BLaER1 (cell line): ENCODE results near the gene DZANK1.
"Not testable (repeated sequence)": the region's sequence is repeated elsewhere in the genome, so short reads cannot be mapped to it uniquely, and the experiment has no call there.

ENCODE experiments used
- H3K27ac ChIP-seq: shearing (Covaris generic); formaldehyde crosslinking; 2 replicates; pipeline ENCODE4 v1.8.1; 2022
- H3K27me3 ChIP-seq: shearing (Covaris generic); formaldehyde crosslinking; 2 replicates; pipeline ENCODE4 v1.8.1; 2022
- H3K36me3 ChIP-seq: shearing (Covaris generic); formaldehyde crosslinking; 2 replicates; pipeline ENCODE4 v1.8.1; 2022
- H3K4me1 ChIP-seq: shearing (Covaris generic); formaldehyde crosslinking; 2 replicates; pipeline ENCODE4 v1.8.1; 2022
- H3K4me2 ChIP-seq: shearing (Covaris generic); formaldehyde crosslinking; 2 replicates; pipeline ENCODE4 v1.8.1; 2022
- H3K4me3 ChIP-seq: shearing (Covaris generic); formaldehyde crosslinking; 2 replicates; pipeline ENCODE4 v1.8.1; 2022
- H3K9ac ChIP-seq: shearing (Covaris generic); formaldehyde crosslinking; 2 replicates; pipeline ENCODE4 v1.8.1; 2022
- H3K9me3 ChIP-seq: shearing (Covaris generic); formaldehyde crosslinking; 2 replicates; pipeline ENCODE4 v1.8.1; 2022
- H4K20me1 ChIP-seq: shearing (Covaris generic); formaldehyde crosslinking; 2 replicates; pipeline ENCODE4 v1.8.1; 2022
- Cebpa-rat ChIP-seq: shearing (Covaris generic); IDR thresholded peaks from 2 replicates; pipeline ENCODE4 v1.8.1; 2022

The DZANK1 gene

GRCh38 chr20:18412221-18412901 is 54.5 kb downstream of the DZANK1 start:
- H3K9ac ChIP-seq = no peak overlapping the region
- H3K27ac ChIP-seq = no peak overlapping the region
- no peak for TF ChIP-seq Cebpa-rat
- H3K9me3 ChIP-seq = no peaks in the 10 kb centered on the region
- H3K36me3 ChIP-seq = no peaks in the 10 kb centered on the region
- no peaks in the 10 kb centered on the region for H4K20me1 ChIP-seq
- no peak overlapping the region for H3K4me3 ChIP-seq
- H3K4me2 ChIP-seq = no peak overlapping the region
- no peaks in the 10 kb centered on the region; the same call in 1 of the 2 replicates for H3K4me1 ChIP-seq
- H3K27me3 ChIP-seq = no peaks in the 10 kb centered on the region

GRCh38 chr20:18405826-18406225 is 61.0 kb downstream of the DZANK1 start:
- no peaks in the 10 kb centered on the region for H3K36me3 ChIP-seq
- H3K27me3 ChIP-seq = no peaks in the 10 kb centered on the region
- H3K4me3 ChIP-seq = no peak overlapping the region
- H3K9ac ChIP-seq = no peak overlapping the region
- peaks cover 6% of the 10 kb centered on the region for H3K4me1 ChIP-seq
- H3K9me3 ChIP-seq = peaks cover 11% of the 10 kb centered on the region; the same call in 1 of the 2 replicates
- H3K4me2 ChIP-seq = no peak overlapping the region
- no peaks in the 10 kb centered on the region for H4K20me1 ChIP-seq
- H3K27ac ChIP-seq = no peak overlapping the region
- TF ChIP-seq Cebpa-rat = no peak

- no peak for TF ChIP-seq Cebpa-rat
- H3K4me2 ChIP-seq = no peak overlapping the region
- no peak overlapping the region for H3K9ac ChIP-seq
- H3K27ac ChIP-seq = no peak overlapping the region
- no peaks in the 10 kb centered on the region for H3K36me3 ChIP-seq
- H4K20me1 ChIP-seq = no peaks in the 10 kb centered on the region
- H3K4me1 ChIP-seq = peaks cover 6% of the 10 kb centered on the region
- no peak overlapping the region for H3K4me3 ChIP-seq
- peaks cover 11% of the 10 kb centered on the region; the same call in 1 of the 2 replicates for H3K9me3 ChIP-seq
- no peaks in the 10 kb centered on the region for H3K27me3 ChIP-seq
Measured at GRCh38 chr20:18404172-18404571, 62.7 kb downstream of the DZANK1 start.

- H3K9ac ChIP-seq = no peak overlapping the region
- H3K4me2 ChIP-seq = no peak overlapping the region
- peaks cover 11% of the 10 kb centered on the region; the same call in 1 of the 2 replicates for H3K9me3 ChIP-seq
- H3K27ac ChIP-seq = no peak overlapping the region
- no peak overlapping the region for H3K4me3 ChIP-seq
- H4K20me1 ChIP-seq = no peaks in the 10 kb centered on the region
- TF ChIP-seq Cebpa-rat = no peak
- H3K4me1 ChIP-seq = peaks cover 6% of the 10 kb centered on the region
- H3K36me3 ChIP-seq = no peaks in the 10 kb centered on the region
- H3K27me3 ChIP-seq = no peaks in the 10 kb centered on the region
Measured at GRCh38 chr20:18403269-18403668, 63.6 kb downstream of the DZANK1 start.

- no peak overlapping the region for H3K4me2 ChIP-seq
- no peak overlapping the region for H3K27ac ChIP-seq
- H3K36me3 ChIP-seq = peaks cover 5% of the 10 kb centered on the region; the same call in 1 of the 2 replicates
- H3K4me1 ChIP-seq = peaks cover 6% of the 10 kb centered on the region
- TF ChIP-seq Cebpa-rat = no peak
- no peak overlapping the region for H3K9ac ChIP-seq
- no peaks in the 10 kb centered on the region for H4K20me1 ChIP-seq
- H3K4me3 ChIP-seq = no peak overlapping the region
- H3K27me3 ChIP-seq = no peaks in the 10 kb centered on the region
- peaks cover 11% of the 10 kb centered on the region; the same call in 1 of the 2 replicates for H3K9me3 ChIP-seq
Measured at GRCh38 chr20:18401305-18401704, 65.5 kb downstream of the DZANK1 start.

- Histone ChIP-seq H3K4me3 (no peak overlapping the region), H3K4me1 (peaks cover 6% of the 10 kb centered on the region), H3K4me2 (no peak overlapping the region), H3K27ac (no peak overlapping the region), H3K9ac (no peak overlapping the region), H3K9me3 (peaks cover 11% of the 10 kb centered on the region; the same call in 1 of the 2 replicates), H3K27me3 (no peaks in the 10 kb centered on the region), H3K36me3 (peaks cover 5% of the 10 kb centered on the region; the same call in 1 of the 2 replicates), H4K20me1 (no peaks in the 10 kb centered on the region)
- no peak for TF ChIP-seq Cebpa-rat
Measured at GRCh38 chr20:18400460-18400859, 66.4 kb downstream of the DZANK1 start.

- H3K27me3 ChIP-seq, H3K27ac ChIP-seq, H3K36me3 ChIP-seq, H3K9ac ChIP-seq, H3K4me1 ChIP-seq, H4K20me1 ChIP-seq, H3K9me3 ChIP-seq, H3K4me2 ChIP-seq, H3K4me3 ChIP-seq: not testable (repeated sequence)
Measured at GRCh38 chr20:18398713-18399112, 68.1 kb downstream of the DZANK1 start.

- H3K4me1 ChIP-seq = no peaks in the 10 kb centered on the region
- H3K27ac ChIP-seq = no peak overlapping the region
- 0 out of 2 replicates have a peak, but pooled peaks cover under 1% of the 10 kb centered on the region for H3K9me3 ChIP-seq
- no peaks in the 10 kb centered on the region for H4K20me1 ChIP-seq
- H3K27me3 ChIP-seq = no peaks in the 10 kb centered on the region
- no peak overlapping the region for H3K9ac ChIP-seq
- H3K36me3 ChIP-seq = peaks cover 5% of the 10 kb centered on the region; the same call in 1 of the 2 replicates
- no peak overlapping the region for H3K4me2 ChIP-seq
- no peak for TF ChIP-seq Cebpa-rat
- H3K4me3 ChIP-seq = no peak overlapping the region
Measured at GRCh38 chr20:18397030-18397429, 69.8 kb downstream of the DZANK1 start.

GRCh38 chr20:18395544-18395943 is 71.3 kb downstream of the DZANK1 start:
- Histone ChIP-seq H3K27ac (no peak overlapping the region), H4K20me1 (no peaks in the 10 kb centered on the region), H3K4me3 (no peak overlapping the region), H3K9ac (no peak overlapping the region), H3K9me3 (no peaks in the 10 kb centered on the region), H3K4me1 (no peaks in the 10 kb centered on the region), H3K36me3 (peaks cover 5% of the 10 kb centered on the region; the same call in 1 of the 2 replicates), H3K27me3 (no peaks in the 10 kb centered on the region), H3K4me2 (no peak overlapping the region)
- no peak for TF ChIP-seq Cebpa-rat

- Histone ChIP-seq H3K27ac (no peak overlapping the region), H3K9me3 (no peaks in the 10 kb centered on the region), H3K4me3 (no peak overlapping the region), H3K4me1 (no peaks in the 10 kb centered on the region), H3K4me2 (no peak overlapping the region), H4K20me1 (no peaks in the 10 kb centered on the region), H3K27me3 (no peaks in the 10 kb centered on the region), H3K9ac (no peak overlapping the region), H3K36me3 (peaks cover 5% of the 10 kb centered on the region; the same call in 1 of the 2 replicates)
- no peak for TF ChIP-seq Cebpa-rat
Measured at GRCh38 chr20:18394363-18394762, 72.5 kb downstream of the DZANK1 start.

GRCh38 chr20:18391686-18392085 is 75.1 kb downstream of the DZANK1 start:
- Histone ChIP-seq H3K27ac (no peak overlapping the region), H3K9me3 (no peaks in the 10 kb centered on the region), H3K4me1 (no peaks in the 10 kb centered on the region), H3K4me2 (no peak overlapping the region), H4K20me1 (no peaks in the 10 kb centered on the region), H3K9ac (no peak overlapping the region), H3K4me3 (no peak overlapping the region), H3K36me3 (no peaks in the 10 kb centered on the region), H3K27me3 (no peaks in the 10 kb centered on the region)
- TF ChIP-seq Cebpa-rat = no peak
